CD4-positive, alpha-beta T cell treated with Interleukin-2 at 100 ng/mL for 4 hours (primary cell): ENCODE results near the gene NAA25.
A peak's percentile ranks its signal among the peaks of the same experiment; 100 is the strongest.
"Not testable (repeated sequence)": the region's sequence is repeated elsewhere in the genome, so short reads cannot be mapped to it uniquely, and the experiment has no call there.

Experiments
- DNase-seq: peaks from one replicate; pipeline ENCODE4 v3.0.0-alpha.2; 2020; ENCODE audit warnings: low spot score

The NAA25 gene

DNA sequence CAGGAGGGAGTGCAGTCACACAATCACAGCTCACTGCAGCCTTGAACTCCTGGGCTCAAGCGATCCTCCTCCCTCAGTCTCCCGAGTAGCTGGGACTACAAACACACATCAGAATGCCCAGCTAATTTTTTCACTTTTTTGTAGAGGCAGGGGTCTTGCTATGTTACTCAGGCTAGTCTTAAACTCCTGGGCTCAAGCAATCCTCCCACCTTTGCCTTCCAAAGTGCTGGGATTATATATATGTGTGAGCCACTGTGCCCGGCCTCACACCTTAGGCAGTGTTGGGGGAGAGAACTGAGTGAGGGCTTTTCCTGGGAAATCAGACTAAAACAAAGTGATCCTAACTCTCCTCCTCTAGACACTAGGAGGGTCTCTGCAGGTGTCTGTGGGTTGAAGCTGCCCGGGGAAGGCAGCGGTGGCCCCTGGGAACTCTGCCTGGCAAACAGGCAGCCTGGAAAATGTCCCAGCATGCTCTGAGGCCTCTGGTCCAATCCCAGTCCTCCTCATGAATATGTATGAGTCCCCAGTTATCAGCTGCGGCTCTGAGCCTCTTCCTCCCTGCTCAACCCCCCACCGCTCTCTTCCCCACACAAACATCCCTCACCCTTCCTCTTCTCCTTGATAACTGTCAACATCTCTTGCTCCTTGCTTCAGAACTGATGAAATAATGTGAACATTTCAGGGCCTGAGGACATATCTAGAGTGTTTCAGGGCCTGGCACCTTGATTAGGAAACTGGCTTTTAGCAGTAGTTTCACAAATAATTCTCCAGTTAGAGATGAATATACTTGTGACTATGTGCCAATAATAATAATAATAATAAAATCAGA, 7.9 kb upstream of the NAA25 start:
- DNase-seq: no peak

- no peak for DNase-seq
Measured at GRCh38 chr12:112115259-112116045, 6.9 kb upstream of the NAA25 start.

GRCh38 chr12:112112409-112113133, 4.0 kb upstream of the NAA25 start:
- DNase-seq: no peak

DNA sequence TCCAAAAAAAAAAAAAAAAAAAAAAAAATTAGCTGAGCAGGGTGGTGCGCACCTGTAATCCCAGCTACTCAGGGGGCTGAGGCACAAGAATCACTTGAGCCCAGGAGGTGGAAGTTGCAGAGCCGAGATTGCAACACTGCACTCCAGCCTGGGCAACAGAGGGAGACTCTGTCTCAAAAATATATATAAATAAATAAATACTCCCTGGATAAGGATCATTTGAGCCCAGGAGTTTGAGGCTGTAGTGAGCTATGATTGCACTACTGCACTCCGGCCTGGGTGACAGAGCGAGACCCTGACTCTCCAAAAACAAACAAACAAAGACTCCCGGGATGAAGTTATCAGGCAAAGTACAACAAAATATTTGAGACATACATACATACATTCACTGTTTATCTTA, 3.3 kb upstream of the NAA25 start:
- DNase-seq: no peak

GRCh38 chr12:112110787-112111662, 2.4 kb upstream of the NAA25 start:
- DNase-seq: not testable (repeated sequence)

DNA sequence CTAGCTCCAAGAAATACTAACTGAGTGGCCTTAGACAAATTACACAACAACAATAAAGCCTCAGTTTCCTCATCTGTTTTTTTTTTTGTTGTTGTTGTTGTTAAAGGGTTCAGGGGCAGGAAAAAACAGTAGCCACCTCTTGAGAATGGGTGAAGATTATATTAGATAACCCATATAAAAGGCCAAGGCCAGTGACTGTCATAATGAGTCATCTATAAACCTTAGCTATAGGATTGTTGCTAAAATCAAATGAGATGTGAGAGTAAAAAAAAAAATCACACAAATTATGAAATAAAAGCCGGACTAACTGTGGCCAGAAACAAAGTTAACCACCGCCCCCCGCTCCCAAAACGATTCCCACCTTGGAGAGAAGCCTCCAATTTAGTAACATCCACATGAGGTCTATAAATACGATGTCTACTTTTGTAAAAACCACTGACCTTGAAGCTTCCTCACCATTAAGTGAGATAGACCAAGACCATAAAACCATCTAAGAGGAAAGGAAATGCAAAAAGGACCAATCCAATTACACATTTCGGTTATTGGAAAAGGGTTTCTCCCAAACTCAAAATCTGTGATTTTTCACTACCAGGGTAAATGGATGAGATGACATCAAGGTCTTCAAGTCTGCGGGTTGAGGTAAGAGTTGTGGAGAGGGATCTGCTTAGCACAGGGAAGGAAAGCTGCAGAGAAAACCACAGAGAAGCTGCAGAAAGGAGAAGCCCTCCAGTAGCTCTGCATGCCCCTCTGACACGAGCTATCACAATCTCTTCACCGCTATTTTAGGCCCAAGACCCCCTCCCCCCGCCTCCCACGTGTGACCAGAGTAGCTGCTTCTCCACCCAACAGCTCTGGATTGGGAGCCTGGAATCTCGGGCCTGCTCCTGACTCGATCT, 1.0 kb downstream of the NAA25 start:
- no peak for DNase-seq

DNA sequence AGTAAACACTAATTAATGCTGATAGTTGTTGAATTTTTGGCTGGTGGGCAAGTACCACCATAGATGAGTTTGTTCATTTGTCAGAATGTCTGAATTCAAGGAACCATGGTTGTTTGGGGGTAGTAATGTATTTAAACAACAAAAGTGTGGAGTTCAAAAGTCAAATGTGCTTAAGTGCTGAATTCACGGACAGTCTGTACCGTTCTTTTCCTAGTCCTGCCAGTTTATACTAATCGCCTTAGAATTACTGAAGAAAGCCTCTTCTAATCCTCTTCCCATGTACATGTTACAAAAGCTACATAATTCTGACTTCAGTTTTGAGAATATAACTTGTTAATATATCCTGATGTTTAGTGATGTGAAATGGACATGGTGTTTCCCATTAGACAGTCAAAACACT, 2.7 kb downstream of the NAA25 start:
- DNase-seq: no peak

DNA sequence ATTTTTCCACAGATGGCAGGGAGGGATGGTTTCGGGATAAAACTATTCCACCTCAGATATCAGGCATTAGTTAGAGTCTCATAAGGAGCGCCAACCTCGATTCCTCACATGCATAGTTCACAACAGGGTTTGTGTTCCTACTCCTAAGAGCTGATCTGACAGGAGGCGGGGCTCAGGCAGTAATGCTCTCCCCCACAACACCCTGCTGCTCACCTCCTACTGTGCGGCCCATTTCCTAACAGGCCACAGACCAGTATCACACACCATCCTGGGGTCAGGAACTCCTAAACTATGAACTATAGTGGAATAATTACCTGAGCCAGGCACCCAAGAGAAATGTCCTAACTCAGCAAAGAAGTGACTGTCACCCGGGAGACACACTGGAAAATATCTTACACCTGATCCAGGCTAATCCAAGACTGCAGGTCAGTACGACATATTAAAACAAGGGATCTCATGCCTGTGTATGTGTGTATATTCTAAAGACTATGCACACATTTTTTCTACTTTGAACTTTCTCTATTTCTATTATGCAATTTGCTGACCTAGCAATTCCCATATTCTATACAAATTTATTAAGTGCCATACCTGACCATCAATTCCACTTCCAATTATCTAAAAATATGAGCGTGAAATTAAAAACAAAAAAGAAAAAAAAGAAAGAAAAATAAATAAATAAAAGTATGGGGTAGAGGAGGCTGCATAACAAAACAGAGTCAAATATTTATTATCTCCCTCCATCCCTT, 4.7 kb downstream of the NAA25 start:
- no peak for DNase-seq

- not testable (repeated sequence) for DNase-seq
Measured at GRCh38 chr12:112102746-112103145, 5.8 kb downstream of the NAA25 start.

GRCh38 chr12:112102127-112102526, 6.5 kb downstream of the NAA25 start:
- no peak for DNase-seq

DNA sequence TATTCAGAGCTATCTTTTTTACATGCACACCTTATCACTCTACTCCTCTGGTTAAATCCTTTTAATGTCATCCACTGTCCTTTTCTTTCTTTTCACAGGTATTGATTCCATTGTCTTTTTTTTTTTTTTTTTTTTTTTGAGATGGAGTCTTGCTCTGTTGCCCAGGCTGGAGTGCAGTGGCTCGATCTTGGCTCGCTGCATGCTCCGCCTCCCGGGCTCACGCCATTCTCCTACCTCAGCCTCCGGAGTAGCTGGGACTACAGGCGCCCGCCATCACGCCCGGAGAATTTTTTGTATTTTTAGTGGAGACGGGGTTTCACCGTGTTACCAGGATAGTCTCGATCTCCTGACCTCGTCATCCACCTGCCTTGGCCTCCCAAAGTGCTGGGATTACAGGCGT, 8.1 kb downstream of the NAA25 start:
- DNase-seq: not testable (repeated sequence)

GRCh38 chr12:112097641-112098040, 10.9 kb downstream of the NAA25 start:
- DNase-seq: no peak

DNA sequence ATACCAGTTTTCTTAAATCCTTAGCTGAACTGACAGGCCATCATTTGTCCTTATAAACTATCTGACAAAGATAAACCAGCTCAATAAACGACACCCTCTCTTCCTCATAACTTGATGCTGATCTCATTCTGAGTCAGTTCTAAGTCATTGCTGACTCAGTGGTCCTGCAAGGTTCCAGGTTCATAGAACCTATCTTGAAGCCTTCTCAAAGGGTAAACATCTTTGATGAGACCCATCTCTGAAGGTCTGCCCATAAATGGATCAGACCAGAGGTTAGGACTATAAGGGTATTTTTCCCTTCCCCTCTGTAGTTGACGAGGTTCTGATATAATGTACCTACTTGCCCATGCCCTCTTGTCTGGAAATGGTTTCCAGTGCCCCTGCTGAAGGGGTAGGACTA, 11.9 kb downstream of the NAA25 start:
- DNase-seq: peak; percentile 41

DNA sequence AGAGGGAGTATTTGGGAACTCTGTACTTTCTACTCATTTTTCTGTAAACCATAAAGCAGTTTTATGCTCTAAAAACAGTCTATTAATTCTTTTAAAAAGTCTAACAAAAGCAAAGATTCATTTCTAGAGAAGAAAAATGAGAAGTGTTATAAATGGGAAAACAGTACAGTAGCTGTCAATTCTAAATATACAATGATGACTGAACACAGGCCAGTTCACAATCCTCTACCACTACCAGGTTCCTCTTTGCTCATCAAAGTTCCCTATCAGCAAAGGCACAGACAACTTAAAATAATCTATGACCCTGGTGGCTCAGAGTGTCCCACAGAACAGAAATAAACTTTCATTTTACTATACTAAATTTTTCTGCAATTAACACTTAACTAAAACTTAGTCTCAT, 12.5 kb downstream of the NAA25 start:
- DNase-seq: no peak

GRCh38 chr12:112091563-112091962, 17.0 kb downstream of the NAA25 start:
- no peak for DNase-seq

GRCh38 chr12:112087851-112088250, 20.7 kb downstream of the NAA25 start:
- no peak for DNase-seq

DNA sequence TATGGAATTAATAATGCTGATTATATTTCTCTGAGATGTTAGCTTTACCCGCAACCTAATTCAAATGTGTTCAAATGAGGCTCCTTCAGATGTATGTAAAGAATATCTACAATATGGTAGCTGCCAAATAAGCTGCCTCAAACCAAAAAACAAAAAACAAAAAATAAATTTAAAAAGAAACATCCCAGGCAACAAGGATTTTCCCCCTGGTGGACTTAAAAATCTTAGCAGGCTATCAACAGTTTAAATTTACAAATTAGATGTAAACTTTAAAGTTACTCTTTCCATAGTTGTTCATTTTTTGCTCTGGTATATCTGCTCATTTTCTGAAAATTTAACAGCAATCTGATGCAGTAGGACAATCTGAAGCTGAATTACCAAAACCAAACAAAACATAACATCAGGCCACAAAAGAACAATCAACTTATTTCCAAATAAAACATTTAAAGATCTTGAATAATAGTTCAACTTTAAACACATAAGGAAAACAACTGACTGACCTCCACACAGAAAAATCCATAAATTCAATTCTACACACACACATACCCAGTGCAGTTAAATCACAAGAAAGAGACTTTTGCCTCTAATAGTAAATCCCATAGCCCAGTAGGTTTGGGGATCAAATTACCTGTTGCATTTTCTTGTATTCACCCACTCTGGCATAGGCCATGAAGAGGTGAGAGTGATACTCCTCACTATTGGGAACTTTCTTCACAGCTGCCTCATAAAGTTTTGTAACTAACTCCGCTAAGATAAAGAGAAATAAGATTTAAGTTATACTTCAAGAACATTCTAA, 21.3 kb downstream of the NAA25 start:
- no peak for DNase-seq

GRCh38 chr12:112066566-112066965, 42.0 kb downstream of the NAA25 start:
- no peak for DNase-seq

GRCh38 chr12:112063273-112063672, 45.3 kb downstream of the NAA25 start:
- no peak for DNase-seq
